ENCODE measurements around the gene TBCA. TPM values are rescaled to one million over a fixed set of nuclear protein-coding genes. Genes with fewer than 3 reads are reported as not detected.
A peak's percentile ranks its signal among the peaks of the same experiment; 100 is the strongest.

Gene TBCA
- total and polyA plus RNA-seq, 9 of the 15 experiments (the other 6 are each of a cell fraction or from before 2014, with no cell fraction given), result 164 to 661 (median 334) TPM

DNA sequence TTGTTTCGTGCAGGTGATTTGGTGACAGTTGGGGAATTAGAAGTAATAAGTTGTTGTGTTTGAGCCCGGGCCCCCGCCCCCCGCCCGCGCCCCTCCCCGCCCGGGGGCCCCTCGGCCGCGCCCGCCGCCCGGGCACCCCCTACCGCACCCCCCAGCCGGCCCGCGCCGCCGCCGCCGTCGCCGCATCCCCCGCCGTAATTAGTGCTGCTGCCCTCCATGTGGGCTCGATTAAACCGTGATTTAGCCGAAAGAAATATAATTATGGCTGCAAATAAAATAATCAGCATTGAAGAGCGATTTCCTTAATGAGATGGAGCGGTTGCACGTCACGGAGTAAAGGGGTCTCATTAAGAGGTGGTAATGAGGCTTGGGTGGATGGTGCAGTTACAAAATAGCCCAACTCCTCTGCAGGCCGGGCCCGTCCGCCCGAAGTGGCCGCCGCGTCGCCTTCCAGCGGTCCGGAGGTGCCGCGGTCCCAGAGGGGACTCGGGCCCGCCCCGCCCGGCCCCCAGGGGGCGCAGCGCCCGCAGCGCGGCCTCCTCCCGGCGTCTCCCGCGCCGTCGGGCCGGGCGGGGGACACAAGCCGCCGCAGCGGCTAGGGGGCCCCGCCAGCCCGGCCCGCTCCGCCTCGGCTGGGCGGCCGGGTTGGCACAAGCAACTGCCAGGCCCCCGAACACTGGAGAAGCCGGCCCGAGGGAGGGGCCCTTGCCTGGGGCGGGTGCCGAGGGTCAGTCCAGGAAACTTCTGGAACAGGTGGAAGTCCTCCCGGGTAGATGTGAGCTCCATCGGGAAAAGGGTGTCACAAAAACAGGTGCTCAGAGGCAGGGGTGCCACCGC is 130.8 kb downstream of the TBCA start (continued):
- peak; percentile 44 for TF ChIP-seq VEZF1 (CRISPR knock-in tag; IDR thresholded peaks at IDR 0.05)
- TF ChIP-seq RBM17 (IDR thresholded peaks at IDR 0.05; ENCODE audit: borderline replicate concordance, low read depth, low read length), result no peak
- TF ChIP-seq TRIM24 (IDR thresholded peaks at IDR 0.05), result no peak
- no peak for TF ChIP-seq GTF2B (IDR thresholded peaks at IDR 0.05; ENCODE audit: extremely low read depth, insufficient read length)
- TF ChIP-seq ZNF76 (CRISPR knock-in tag; IDR thresholded peaks at IDR 0.05; ENCODE audit: borderline replicate concordance), result no peak
- peak in 1 of 2 experiments; percentile 63 for TF ChIP-seq E2F6 (IDR thresholded peaks at IDR 0.05; ENCODE audit: borderline replicate concordance in 1 of 2, extremely low read depth in 1 of 2, insufficient read depth in 1 of 2, insufficient read length in 1 of 2, low read depth in 1 of 2, low read length in 1 of 2, poor library complexity in 1 of 2, severe bottlenecking in 1 of 2)
- TF ChIP-seq TAF1 (IDR thresholded peaks at IDR 0.05; ENCODE audit: control insufficient read depth, extremely low read depth, insufficient read depth, low read length, severe bottlenecking), result no peak
- no peak for TF ChIP-seq ZFX (CRISPR knock-in tag; IDR thresholded peaks at IDR 0.05)
- TF ChIP-seq, protein P1, sequence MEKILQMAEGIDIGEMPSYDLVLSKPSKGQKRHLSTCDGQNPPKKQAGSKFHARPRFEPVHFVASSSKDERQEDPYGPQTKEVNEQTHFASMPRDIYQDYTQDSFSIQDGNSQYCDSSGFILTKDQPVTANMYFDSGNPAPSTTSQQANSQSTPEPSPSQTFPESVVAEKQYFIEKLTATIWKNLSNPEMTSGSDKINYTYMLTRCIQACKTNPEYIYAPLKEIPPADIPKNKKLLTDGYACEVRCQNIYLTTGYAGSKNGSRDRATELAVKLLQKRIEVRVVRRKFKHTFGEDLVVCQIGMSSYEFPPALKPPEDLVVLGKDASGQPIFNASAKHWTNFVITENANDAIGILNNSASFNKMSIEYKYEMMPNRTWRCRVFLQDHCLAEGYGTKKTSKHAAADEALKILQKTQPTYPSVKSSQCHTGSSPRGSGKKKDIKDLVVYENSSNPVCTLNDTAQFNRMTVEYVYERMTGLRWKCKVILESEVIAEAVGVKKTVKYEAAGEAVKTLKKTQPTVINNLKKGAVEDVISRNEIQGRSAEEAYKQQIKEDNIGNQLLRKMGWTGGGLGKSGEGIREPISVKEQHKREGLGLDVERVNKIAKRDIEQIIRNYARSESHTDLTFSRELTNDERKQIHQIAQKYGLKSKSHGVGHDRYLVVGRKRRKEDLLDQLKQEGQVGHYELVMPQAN (IDR thresholded peaks at IDR 0.05; ENCODE audit: borderline replicate concordance), result no peak
- no peak for TF ChIP-seq ERF (CRISPR knock-in tag; IDR thresholded peaks at IDR 0.05)
- TF ChIP-seq ZBTB17 (CRISPR knock-in tag; IDR thresholded peaks at IDR 0.05), result no peak
- 0 out of 2 replicates have a peak, but pooled peaks have one; percentile 20 for TF ChIP-seq PHF21A (IDR thresholded peaks at IDR 0.05; ENCODE audit: borderline replicate concordance, low read depth)
- TF ChIP-seq RBFOX2 (IDR thresholded peaks at IDR 0.05; ENCODE audit: low read depth, low read length), result 0 out of 2 replicates have a peak, but pooled peaks have one; percentile 13
- TF ChIP-seq, protein P2, sequence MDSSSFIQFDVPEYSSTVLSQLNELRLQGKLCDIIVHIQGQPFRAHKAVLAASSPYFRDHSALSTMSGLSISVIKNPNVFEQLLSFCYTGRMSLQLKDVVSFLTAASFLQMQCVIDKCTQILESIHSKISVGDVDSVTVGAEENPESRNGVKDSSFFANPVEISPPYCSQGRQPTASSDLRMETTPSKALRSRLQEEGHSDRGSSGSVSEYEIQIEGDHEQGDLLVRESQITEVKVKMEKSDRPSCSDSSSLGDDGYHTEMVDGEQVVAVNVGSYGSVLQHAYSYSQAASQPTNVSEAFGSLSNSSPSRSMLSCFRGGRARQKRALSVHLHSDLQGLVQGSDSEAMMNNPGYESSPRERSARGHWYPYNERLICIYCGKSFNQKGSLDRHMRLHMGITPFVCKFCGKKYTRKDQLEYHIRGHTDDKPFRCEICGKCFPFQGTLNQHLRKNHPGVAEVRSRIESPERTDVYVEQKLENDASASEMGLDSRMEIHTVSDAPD (CRISPR knock-in tag; IDR thresholded peaks at IDR 0.05), result no peak
- peak; percentile 33; the same call in 1 of the 2 replicates for TF ChIP-seq SIN3B (IDR thresholded peaks at IDR 0.05; ENCODE audit: low read depth)
- no peak for TF ChIP-seq POLR2AphosphoS5 (IDR thresholded peaks at IDR 0.05; ENCODE audit: control insufficient read depth, insufficient read depth, low read depth, low read length)
- TF ChIP-seq PHF8 (IDR thresholded peaks at IDR 0.05; ENCODE audit: borderline replicate concordance, low read length), result peak; percentile 29; the same call in 1 of the 2 replicates
- TF ChIP-seq NCOA2 (IDR thresholded peaks at IDR 0.05; ENCODE audit: partially characterized antibody in 2 of 2), result no peak
- TF ChIP-seq ZNF589 (CRISPR knock-in tag; IDR thresholded peaks at IDR 0.05; ENCODE audit: low read depth), result no peak
